Kidney (tissue), 2 donors: Measurements from ENCODE around the gene IQCF5. TPM values are rescaled to one million over a fixed set of nuclear protein-coding genes. Genes with fewer than 3 reads are reported as not detected.

ENCODE experiments used
- polyA plus RNA-seq: library from polyadenylated mRNA; stranded (reverse); fragments of 350-450 nt; fragmentation: Illumina TruSeq; extraction: RNeasy Lipid Tissue Mini Kit (QIAGEN cat#74804); gene quantifications from one replicate; pipeline ENCODE4 v1.2.3, GENCODE V29; 2014; ENCODE audit warnings: low read depth, low replicate concordance; ENCODE audit not compliant: insufficient read depth
- total RNA-seq: library from RNA; stranded (reverse); fragmentation: NEBNext Ultra II Directional; extraction: Animal tissue kit (Norgen Biotek cat#: 25700); gene quantifications from one replicate; pipeline ENCODE4 v1.2.1, GENCODE V29; 2021
- donor health status: DM: yes; HTN: yes; CAD: no.

Gene IQCF5
- total and polyA plus RNA-seq, 2 donors from 2014 or later: not detected

Other genes starting within 250 kb of the IQCF5 start
- gene TEX264, start 204.3 kb downstream of the IQCF5 start, total RNA-seq: 68.0 TPM
- gene TEX264, start 204.3 kb downstream of the IQCF5 start, polyA plus RNA-seq: 208 TPM
- gene GRM2, start 168.5 kb downstream of the IQCF5 start, total RNA-seq: 0.57 TPM
- gene GRM2, start 168.5 kb downstream of the IQCF5 start, polyA plus RNA-seq: not detected
- gene IQCF6, start 96.4 kb downstream of the IQCF5 start, total RNA-seq: not detected
- not detected for gene IQCF6, start 96.4 kb downstream of the IQCF5 start, polyA plus RNA-seq
- gene IQCF2, start 14.0 kb downstream of the IQCF5 start, total RNA-seq: not detected
- not detected for gene IQCF2, start 14.0 kb downstream of the IQCF5 start, polyA plus RNA-seq
- gene IQCF1, start 27.8 kb upstream of the IQCF5 start, total RNA-seq: not detected
- not detected for gene IQCF1, start 27.8 kb upstream of the IQCF5 start, polyA plus RNA-seq
- 18.6 TPM for gene RRP9, start 66.3 kb upstream of the IQCF5 start, total RNA-seq
- 17.8 TPM for gene RRP9, start 66.3 kb upstream of the IQCF5 start, polyA plus RNA-seq
- gene PARP3, start 66.8 kb upstream of the IQCF5 start, total RNA-seq: 28.5 TPM
- gene PARP3, start 66.8 kb upstream of the IQCF5 start, polyA plus RNA-seq: 30.1 TPM
- gene GPR62, start 79.8 kb upstream of the IQCF5 start, total RNA-seq: 0.09 TPM
- gene GPR62, start 79.8 kb upstream of the IQCF5 start, polyA plus RNA-seq: 0.41 TPM
- 31.7 TPM for gene PCBP4, start 91.9 kb upstream of the IQCF5 start, total RNA-seq
- gene PCBP4, start 91.9 kb upstream of the IQCF5 start, polyA plus RNA-seq: 34.0 TPM
- gene ABHD14B, start 98.4 kb upstream of the IQCF5 start, total RNA-seq: 73.5 TPM
- gene ABHD14B, start 98.4 kb upstream of the IQCF5 start, polyA plus RNA-seq: 207 TPM
- gene ABHD14A, start 99.5 kb upstream of the IQCF5 start, total RNA-seq: 20.7 TPM
- gene ABHD14A, start 99.5 kb upstream of the IQCF5 start, polyA plus RNA-seq: 50.5 TPM
- gene ACY1, start 107.9 kb upstream of the IQCF5 start, total RNA-seq: 68.1 TPM
- gene ACY1, start 107.9 kb upstream of the IQCF5 start, polyA plus RNA-seq: 856 TPM
- 785 TPM for gene RPL29, start 120.3 kb upstream of the IQCF5 start, total RNA-seq
- 1,416 TPM for gene RPL29, start 120.3 kb upstream of the IQCF5 start, polyA plus RNA-seq
- gene DUSP7, start 181.0 kb upstream of the IQCF5 start, total RNA-seq: 19.8 TPM
- 10.1 TPM for gene DUSP7, start 181.0 kb upstream of the IQCF5 start, polyA plus RNA-seq